GM19452 (cell line): Measurements from ENCODE around the gene FXYD5.
"Not testable (repeated sequence)": the region's sequence is repeated elsewhere in the genome, so short reads cannot be mapped to it uniquely, and the experiment has no call there.

Experiments
- ATAC-seq: cut with Tn5 transposase; IDR thresholded peaks from one replicate; pipeline ENCODE4 v1.9.1; 2021; ENCODE audit not compliant: unreplicated experiment

FXYD5 gene

GRCh38 chr19:35119578-35120155 is 34.9 kb upstream of the FXYD5 start:
- no peak for ATAC-seq

GRCh38 chr19:35120492-35120891 is 34.0 kb upstream of the FXYD5 start:
- ATAC-seq = no peak

GRCh38 chr19:35120898-35121297 is 33.6 kb upstream of the FXYD5 start:
- ATAC-seq = no peak

DNA sequence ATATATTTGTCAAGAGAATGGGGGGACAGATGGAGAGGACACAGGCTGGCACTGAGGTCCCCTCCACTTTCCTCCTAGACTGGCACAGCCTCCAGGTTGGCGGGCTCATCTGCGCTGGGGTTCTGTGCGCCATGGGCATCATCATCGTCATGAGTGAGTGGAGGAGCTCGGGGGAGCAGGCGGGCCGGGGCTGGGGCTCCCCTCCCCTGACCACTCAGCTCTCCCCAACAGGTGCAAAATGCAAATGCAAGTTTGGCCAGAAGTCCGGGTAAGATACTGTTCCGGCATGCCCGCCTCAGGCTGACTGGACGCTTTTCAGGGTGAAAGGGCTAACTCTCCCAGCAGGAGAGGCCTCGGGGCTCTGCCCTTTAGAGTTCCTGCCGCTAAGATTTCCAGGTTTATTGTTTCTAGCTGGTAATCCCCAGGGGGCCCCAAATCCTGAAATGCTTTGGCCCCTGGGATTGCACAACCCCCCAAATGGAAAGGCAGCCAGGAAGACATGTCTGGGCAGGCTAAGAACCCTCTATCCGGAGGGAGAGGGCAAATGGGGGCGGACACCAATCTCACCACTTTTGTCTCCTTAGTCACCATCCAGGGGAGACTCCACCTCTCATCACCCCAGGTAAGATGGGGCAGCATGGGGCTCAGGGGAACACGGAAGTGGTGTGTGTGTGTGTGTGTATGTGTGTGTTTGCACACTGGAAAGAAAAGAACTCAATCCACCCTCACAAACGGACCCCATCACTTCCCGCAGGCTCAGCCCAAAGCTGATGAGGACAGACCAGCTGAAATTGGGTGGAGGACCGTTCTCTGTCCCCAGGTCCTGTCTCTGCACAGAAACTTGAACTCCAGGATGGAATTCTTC is 31.6 kb upstream of the FXYD5 start:
- ATAC-seq = no peak

DNA sequence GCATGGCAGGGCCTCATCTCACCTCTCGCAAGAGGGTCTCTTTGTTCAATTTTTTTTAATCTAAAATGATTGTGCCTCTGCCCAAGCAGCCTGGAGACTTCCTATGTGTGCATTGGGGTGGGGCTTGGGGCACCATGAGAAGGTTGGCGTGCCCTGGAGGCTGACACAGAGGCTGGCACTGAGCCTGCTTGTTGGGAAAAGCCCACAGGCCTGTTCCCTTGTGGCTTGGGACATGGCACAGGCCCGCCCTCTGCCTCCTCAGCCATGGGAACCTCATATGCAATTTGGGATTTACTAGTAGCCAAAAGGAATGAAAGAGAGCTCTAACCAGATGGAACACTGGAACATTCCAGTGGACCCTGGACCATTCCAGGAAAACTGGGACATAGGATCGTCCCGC is 31.0 kb upstream of the FXYD5 start:
- ATAC-seq = no peak

DNA sequence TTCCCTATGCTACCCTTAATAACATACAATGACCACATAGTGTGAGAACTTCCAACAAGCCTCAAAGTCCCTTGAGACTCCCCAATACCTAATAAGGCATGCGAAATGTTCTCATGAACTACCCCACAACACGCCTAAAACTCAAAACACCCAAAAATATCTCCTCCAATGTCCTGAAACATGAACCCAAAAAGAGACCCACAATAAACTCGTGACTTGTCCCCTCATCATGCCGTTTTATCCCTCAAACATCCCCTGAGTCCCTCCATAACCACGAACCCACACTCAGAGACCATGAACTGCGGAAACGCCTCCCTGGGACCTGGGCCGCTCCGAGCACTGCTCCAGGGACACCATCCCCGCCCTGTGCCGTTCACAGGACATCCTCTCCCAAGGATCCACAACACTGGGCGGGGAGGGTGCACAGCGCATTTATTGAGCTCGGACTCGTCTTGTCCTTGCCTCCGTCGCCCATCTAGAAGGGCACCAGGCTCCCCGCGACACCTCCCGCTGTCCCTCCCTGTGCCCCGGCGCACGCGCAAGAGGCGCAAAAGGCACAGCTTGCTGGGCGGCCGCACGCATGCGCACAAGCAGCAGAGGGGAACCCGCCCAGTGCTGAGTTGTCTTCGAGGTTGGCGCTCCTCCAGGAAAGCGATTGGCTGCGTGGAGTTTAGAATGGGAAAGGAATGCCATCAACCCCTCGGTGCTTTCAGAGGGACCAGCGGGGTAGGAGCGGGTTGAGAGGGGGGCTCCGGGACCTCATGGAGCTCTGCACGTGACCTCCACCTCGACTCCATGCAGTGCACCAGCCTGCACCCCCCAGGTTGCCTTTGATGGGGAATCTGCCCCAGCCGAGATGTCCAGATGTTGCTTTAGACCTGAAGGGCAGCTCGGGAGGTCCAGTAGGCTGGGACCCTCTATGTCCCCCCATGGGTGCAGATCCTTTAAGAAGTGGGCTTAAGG is 30.2 kb upstream of the FXYD5 start:
- ATAC-seq = peak; percentile 86

- no peak for ATAC-seq
Measured at GRCh38 chr19:35125270-35125717, 29.2 kb upstream of the FXYD5 start.

DNA sequence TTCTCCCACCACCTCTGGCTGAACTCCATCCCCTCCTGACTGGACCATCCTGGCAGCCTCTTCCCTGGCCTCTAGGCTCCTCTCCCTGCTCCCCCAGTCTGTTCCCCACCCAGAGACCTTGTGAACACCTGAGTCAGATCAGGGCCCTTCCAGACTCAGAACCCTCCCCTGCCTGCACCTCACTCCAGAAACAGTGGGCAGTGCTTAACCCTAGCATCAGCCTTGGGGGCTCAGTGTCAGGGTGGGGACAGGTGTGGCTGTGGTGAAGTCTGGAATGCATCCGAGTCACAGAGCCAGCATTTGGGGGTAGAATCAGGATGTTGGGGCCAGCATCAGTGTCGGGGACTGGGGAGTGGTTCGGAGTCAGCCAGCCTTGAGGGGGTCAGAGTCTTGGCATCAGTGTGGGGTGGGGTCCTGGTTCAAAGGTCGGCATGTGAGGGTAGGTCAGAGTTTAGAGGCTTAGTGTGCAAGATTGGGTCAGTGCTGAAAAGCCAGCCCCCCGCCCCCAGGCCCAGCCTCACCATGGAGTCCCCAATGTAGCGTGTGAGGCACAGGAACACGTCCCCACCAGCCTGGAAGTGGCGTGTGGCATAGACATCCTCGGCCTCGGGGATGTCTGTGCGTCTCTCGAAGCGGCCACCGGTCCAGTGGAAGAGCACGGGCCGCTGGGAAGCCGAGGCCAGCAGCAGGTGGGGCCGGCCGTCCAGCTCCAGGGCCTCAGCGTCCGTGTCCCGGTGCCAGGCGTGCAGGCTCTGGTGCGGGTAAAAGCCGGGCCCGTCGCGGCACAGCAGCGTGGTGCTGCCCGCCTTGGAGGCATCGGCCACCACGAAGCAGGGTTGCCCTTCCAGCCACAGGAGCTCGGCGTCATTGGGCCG is 28.5 kb upstream of the FXYD5 start:
- no peak for ATAC-seq

DNA sequence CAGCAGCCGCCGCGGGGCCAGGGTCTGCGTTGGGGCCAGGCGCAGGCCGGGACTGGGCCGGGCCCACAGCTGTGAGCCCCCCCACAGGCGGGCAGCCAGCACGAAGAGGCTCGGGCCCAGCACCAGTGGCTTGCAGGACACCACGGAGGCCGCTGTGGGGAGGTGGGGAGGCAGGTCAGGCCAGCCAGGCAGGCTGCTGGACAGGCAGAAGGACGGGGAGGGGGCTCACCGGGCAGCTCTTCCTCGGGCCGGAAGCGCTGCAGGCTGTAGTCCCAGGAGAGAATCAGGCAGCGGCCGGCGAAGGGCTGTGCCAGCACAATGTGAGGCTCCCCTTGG is 27.9 kb upstream of the FXYD5 start:
- no peak for ATAC-seq

DNA sequence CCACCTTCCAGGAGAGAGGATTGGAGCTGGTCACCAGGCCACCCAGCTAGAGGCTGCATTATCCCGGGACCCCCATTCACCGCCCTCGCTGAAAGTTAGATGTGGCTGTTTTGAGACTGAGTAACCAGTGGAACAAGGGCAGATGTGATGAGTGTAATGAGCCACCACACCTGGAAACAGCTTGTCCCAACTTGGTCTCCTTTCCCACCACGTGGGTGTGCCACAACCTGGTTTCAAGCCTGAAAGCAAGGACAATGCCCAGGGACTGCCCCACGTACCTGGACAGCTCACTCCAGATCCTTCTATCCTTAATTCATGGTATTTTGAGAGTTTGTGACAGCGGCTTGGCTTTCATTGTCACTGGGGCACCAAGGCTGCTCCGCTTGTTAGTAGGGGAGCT is 26.7 kb upstream of the FXYD5 start:
- ATAC-seq = no peak

- no peak for ATAC-seq
Measured at GRCh38 chr19:35128398-35129057, 26.0 kb upstream of the FXYD5 start.

DNA sequence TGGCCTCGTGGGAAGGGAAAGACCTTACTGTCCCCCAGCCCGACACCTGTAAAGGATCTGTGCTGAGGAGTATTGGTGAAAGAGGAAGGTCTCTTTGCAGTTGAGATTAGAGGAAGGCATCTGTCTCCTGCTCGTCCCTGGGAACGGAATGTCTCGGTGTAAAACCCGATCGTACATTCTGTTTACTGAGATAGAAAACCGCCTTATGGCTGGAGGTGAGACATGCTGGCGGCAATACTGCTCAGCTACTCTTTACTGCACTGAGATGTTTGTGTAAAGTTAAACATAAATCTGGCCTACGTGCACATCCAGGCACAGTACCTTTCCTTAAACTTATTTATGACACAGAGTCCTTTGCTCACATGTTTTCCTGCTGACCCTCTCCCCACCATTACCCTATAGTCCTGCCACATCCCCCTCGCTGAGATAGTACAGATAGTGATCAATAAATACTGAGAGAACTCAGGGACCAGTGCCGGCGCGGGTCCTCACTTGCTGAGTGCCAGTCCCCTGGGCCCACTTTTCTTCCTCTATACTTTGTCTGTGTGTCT is 24.7 kb upstream of the FXYD5 start:
- not testable (repeated sequence) for ATAC-seq

- no peak for ATAC-seq
Measured at GRCh38 chr19:35130761-35131720, 23.5 kb upstream of the FXYD5 start.

GRCh38 chr19:35132254-35132653 is 22.3 kb upstream of the FXYD5 start:
- ATAC-seq = no peak

DNA sequence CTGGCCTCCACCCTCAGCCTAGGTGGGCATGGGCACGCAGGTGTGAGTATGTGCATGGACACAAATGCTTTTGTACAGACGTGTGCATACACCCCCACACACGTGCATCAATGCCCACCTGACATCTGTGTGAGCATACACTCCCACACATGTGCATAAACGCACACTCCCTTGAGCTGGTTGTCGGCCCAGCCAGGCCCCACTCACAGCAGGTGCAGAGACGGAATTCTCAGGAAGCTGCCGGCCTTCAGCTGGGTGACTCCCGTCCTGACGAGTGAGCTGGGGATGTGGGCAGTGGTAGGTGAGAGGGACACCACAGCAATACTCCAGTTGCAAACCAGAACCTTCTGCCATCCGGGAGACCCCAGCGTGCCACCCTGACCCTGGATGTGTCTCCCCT is 20.7 kb upstream of the FXYD5 start:
- no peak for ATAC-seq

DNA sequence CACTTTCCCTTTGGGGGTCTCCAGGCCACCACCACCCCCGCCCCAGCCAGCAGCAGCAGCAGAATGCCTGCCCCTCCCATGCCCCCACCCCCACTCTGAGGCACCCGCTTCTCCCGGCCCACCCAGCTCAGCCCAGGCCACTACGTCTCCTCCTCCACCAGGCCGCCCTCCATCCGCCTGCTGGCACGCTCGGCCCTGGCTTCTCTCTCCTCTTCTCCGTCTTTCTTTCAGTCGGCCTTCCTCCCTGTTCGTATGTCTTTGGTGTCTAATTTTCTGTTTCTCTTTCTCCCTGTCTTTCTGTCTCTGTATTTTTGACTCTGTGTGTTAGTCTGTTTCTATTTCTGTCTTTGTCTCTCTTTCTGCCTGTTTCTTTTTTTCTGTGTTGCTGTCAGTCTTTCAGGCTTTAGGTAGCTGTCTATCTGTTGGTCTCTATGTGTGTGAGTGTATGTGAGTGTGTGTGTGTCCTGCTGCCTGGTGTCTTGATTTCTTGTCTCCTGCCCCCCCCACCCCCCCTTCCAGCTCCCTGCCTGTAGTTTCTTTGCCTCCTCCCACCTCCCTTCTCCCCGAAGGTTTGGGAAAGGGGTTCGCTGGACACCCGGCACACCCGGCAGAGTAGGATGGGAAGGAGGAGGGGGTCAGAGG is 19.8 kb upstream of the FXYD5 start, which contains the start of gene LGI4:
LGI4 (minus strand) TSS at position 459 of the 642 bp plus-strand sequence; CDS start at position 80, 379 bp downstream.
- no peak for ATAC-seq

GRCh38 chr19:35135389-35135909 is 19.1 kb upstream of the FXYD5 start:
- no peak for ATAC-seq

DNA sequence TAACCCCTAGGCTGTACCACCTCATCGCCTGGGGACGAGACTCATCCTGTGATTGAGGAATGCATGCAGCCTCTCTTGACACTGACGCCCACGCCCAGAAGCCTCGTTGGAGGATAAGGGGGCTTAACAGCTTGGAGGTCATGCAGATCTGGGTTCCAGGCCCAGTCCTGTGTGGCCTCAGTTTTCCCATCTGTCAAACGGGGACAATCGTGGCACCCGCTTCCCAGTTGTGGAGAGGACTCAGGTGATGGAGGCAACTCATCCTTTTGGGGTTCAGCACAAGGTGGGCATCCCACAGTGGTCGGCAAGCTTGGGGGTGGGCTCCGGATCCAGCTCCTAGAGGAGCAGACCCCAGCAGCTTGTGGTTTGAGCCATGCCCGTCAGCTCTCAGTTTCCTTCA is 18.3 kb upstream of the FXYD5 start:
- no peak for ATAC-seq
